ENCODE data around the gene FAM20A. TPM values are rescaled to one million over a fixed set of nuclear protein-coding genes. Genes with fewer than 3 reads are reported as not detected.

FAM20A gene
- total RNA-seq, 1 donor from 2014 or later, result not detected

- H3K27me3 Mint-ChIP-seq, result peaks cover 11% of the 10 kb centered on the region
- ChIA-PET CTCF (no interaction called here), POLR2A (no interaction called here)
- DNase-seq, result no peak
- ATAC-seq (ENCODE audit: low read depth), result no peak
- peaks cover 6% of the 10 kb centered on the region for H3K36me3 Mint-ChIP-seq (ENCODE audit: low read depth)
- H3K4me3 Mint-ChIP-seq, result no peak overlapping the region
- no peaks in the 10 kb centered on the region for H3K4me1 Mint-ChIP-seq
- peaks cover 25% of the 10 kb centered on the region for H3K9me3 Mint-ChIP-seq
- TF ChIP-seq CTCF (IDR thresholded peaks at IDR 0.05), result no peak
- H3K27ac Mint-ChIP-seq, result no peak overlapping the region
- intact Hi-C loops (cut with micrococcal nuclease), result no loop called here
Measured at GRCh38 chr17:68610554-68610953, 9.4 kb upstream of the FAM20A start.

DNA sequence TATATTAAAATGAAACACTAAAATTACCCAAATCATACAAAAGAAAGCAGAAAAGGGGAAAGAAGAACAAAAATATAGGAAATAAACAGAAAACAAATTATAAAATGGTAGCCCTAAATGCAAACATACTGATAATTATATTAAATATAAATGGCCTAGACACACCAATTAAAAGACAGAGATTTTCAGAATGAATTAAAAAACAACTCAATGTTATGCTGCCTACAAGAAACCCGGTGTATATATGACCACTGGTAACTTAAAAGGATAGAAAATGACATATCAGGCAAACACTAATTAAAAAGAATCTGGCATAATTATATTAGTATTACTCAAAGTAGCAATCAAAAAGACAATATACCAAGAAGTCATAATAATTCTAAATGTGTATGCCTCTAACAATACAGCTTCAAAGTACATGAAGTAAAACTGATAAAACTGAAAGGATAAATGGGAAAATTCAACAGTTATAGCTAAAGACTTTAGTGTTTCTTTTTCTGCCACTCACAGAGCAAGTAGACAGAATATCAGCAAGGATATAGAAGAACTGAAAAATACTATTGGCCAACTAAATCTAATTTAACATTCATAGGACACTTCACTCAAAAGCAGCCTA, 7.5 kb upstream of the FAM20A start:
- CTCF ChIA-PET, result no interaction called here

DNA sequence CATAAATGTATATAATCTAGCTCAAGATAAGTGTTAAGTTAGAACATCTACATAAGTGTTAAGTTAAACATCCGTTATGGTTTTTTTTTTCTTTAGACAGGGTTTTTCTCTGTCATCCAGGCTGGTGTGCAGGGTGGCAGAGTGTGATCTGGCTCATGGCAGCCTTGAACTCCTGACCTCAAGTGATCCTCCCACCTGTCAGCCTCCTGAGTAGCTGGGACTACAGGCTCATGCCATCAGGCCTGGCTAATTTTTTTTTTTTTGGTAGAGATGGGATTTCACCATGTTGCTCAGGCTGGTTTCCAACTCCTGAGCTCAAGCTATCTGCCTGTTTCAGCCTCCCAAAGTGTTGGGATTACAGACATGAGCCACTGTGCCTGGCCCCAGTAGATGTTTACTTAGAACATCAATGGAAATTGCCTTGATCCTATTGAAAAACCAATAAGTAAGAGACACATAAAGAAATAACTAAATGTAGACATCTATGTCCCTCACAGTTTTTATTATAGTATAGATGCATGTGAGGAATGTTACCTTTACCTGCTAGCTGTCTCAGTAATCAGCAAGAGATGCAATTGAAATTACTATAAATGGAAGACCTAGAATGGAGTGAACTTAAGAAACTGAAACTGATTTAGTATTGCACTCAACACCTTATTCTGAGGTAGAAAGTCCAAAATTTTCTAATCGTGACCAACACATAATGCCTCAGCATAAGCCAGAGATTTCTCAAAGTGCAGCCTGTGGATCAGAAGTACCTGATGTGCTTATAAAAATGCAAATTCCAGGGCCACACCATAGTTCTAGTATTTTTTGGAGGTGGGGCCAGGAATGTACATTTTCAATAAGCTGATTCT, 5.5 kb upstream of the FAM20A start:
- TF ChIP-seq CTCF (IDR thresholded peaks at IDR 0.05), result no peak
- no peak overlapping the region for H3K27ac Mint-ChIP-seq
- no peak overlapping the region for H3K4me3 Mint-ChIP-seq
- intact Hi-C loops (cut with micrococcal nuclease), result no loop called here
- peaks cover 28% of the 10 kb centered on the region for H3K27me3 Mint-ChIP-seq
- ChIA-PET CTCF (no interaction called here), POLR2A (no interaction called here)
- H3K4me1 Mint-ChIP-seq, result peaks cover 2% of the 10 kb centered on the region
- H3K9me3 Mint-ChIP-seq, result peaks cover 25% of the 10 kb centered on the region
- peaks cover 6% of the 10 kb centered on the region for H3K36me3 Mint-ChIP-seq (ENCODE audit: low read depth)
- DNase-seq, result no peak
- no peak for ATAC-seq (ENCODE audit: low read depth)

More for the DNA sequence above, 7.5 kb upstream of the FAM20A start:
- POLR2A ChIA-PET, result no interaction called here
- DNase-seq, result no peak
- Mint-ChIP-seq H3K36me3 (ENCODE audit: low read depth) (peaks cover 6% of the 10 kb centered on the region), H3K27ac (no peak overlapping the region), H3K4me1 (no peaks in the 10 kb centered on the region), H3K4me3 (no peak overlapping the region), H3K27me3 (peaks cover 13% of the 10 kb centered on the region), H3K9me3 (peaks cover 25% of the 10 kb centered on the region)
- ATAC-seq (ENCODE audit: low read depth), result no peak
- intact Hi-C loops (cut with micrococcal nuclease), result no loop called here
- TF ChIP-seq CTCF (IDR thresholded peaks at IDR 0.05), result no peak

GRCh38 chr17:68605914-68606313, 4.7 kb upstream of the FAM20A start:
- peaks cover 30% of the 10 kb centered on the region for H3K27me3 Mint-ChIP-seq
- no peak for DNase-seq
- H3K36me3 Mint-ChIP-seq (ENCODE audit: low read depth), result peaks cover 6% of the 10 kb centered on the region
- intact Hi-C loops (cut with micrococcal nuclease), result no loop called here
- H3K9me3 Mint-ChIP-seq, result peaks cover 23% of the 10 kb centered on the region
- no peak for TF ChIP-seq CTCF (IDR thresholded peaks at IDR 0.05)
- H3K4me3 Mint-ChIP-seq, result no peak overlapping the region
- CTCF ChIA-PET, result no interaction called here
- H3K27ac Mint-ChIP-seq, result no peak overlapping the region
- no peak for ATAC-seq (ENCODE audit: low read depth)
- peaks cover 2% of the 10 kb centered on the region for H3K4me1 Mint-ChIP-seq
- POLR2A ChIA-PET, result no interaction called here

GRCh38 chr17:68603656-68604055, 2.5 kb upstream of the FAM20A start:
- intact Hi-C loops (cut with micrococcal nuclease), result no loop called here
- POLR2A ChIA-PET, result no interaction called here
- no peak for DNase-seq

More at GRCh38 chr17:68603656-68604055, 2.5 kb upstream of the FAM20A start:
- CTCF ChIA-PET, result no interaction called here
- peaks cover 39% of the 10 kb centered on the region for H3K27me3 Mint-ChIP-seq
- H3K9me3 Mint-ChIP-seq, result peaks cover 12% of the 10 kb centered on the region
- no peak for TF ChIP-seq CTCF (IDR thresholded peaks at IDR 0.05)
- H3K4me3 Mint-ChIP-seq, result no peak overlapping the region
- peaks cover 8% of the 10 kb centered on the region for H3K4me1 Mint-ChIP-seq
- no peak for ATAC-seq (ENCODE audit: low read depth)
- peaks cover 2% of the 10 kb centered on the region for H3K36me3 Mint-ChIP-seq (ENCODE audit: low read depth)
- no peak overlapping the region for H3K27ac Mint-ChIP-seq

Measured in activated B cell treated with CpG ODN at 0.5 μM for 24 hours (primary cell).